Mucosa of descending colon (tissue), 3 donors: ENCODE data around the gene PLCE1. TPM values are rescaled to one million over a fixed set of nuclear protein-coding genes. Genes with fewer than 3 reads are reported as not detected.

Experiments
- ATAC-seq: fragments of 200-7000 bp; cut with Tn5 transposase; one replicate; pipeline ENCODE4 v1.9.1; 2020; ENCODE audit warnings: mild to moderate bottlenecking, moderate library complexity
- DNase-seq, 3 donors: peaks; one replicate each; pipeline ENCODE4 v3.0.0-alpha.2; 2020
- H3K36me3 ChIP-seq: fragments of 200-600 bp; one replicate; pipeline ENCODE4 v1.8.0; 2021; ENCODE audit warnings: low read depth, mild to moderate bottlenecking
- H3K4me1 ChIP-seq: fragments of 200-600 bp; one replicate; pipeline ENCODE4 v1.8.0; 2021; ENCODE audit warnings: low read depth, mild to moderate bottlenecking
- H3K4me3 ChIP-seq: fragments of 200-600 bp; one replicate; pipeline ENCODE4 v1.8.0; 2021; ENCODE audit warnings: mild to moderate bottlenecking
- H3K9me3 ChIP-seq: fragments of 200-600 bp; one replicate; pipeline ENCODE4 v1.8.0; 2021; ENCODE audit warnings: mild to moderate bottlenecking
- CTCF ChIP-seq: fragments of 200-600 bp; IDR thresholded peaks from one replicate; pipeline ENCODE4 v1.8.0; 2022; ENCODE audit warnings: antibody characterized with exemption, mild to moderate bottlenecking
- intact Hi-C, 2 donors: fragments of 100-400 bp; cut with DNase I in 1 of 2; cut with micrococcal nuclease in 1 of 2; formaldehyde crosslinking; loops; one replicate each; pipeline versions ENCODE4 v1.11.0 to v1.11.1; 2022; cut with DNase I, micrococcal nuclease
- total RNA-seq, 3 donors: library from RNA; stranded (reverse); fragmentation: NEBNext Ultra II Directional in 2 of 3; extraction: Animal tissue kit (Norgen Biotek cat#: 25700) in 2 of 3; gene quantifications; one replicate each; pipeline versions ENCODE4 v1.2.1 to v1.2.4, GENCODE V29; 2021 to 2023
- donor health status: DM: no; HTN: no; CAD: no; lungs with moderate emphysema.
- donor health status: DM: no; HTN: no; CAD: no.
- donor health status: DM: no; HTN: yes; CAD: no.

Gene PLCE1
- total RNA-seq, 3 donors from 2014 or later: 36.1 to 68.9 (median 39.3) TPM

- intact Hi-C loops: no loop called here
- Histone ChIP-seq H3K9me3 (no peaks in the 10 kb centered on the region), H3K4me3 (no peak overlapping the region), H3K36me3 (no peaks in the 10 kb centered on the region), H3K4me1 (peaks cover 6% of the 10 kb centered on the region)
- no peak for TF ChIP-seq CTCF
- DNase-seq: no peak
- no peak for ATAC-seq
Observed at GRCh38 chr10:94011296-94011695, 17.6 kb downstream of the PLCE1 start.

- Histone ChIP-seq H3K36me3 (no peaks in the 10 kb centered on the region), H3K4me1 (no peaks in the 10 kb centered on the region), H3K4me3 (no peak overlapping the region), H3K9me3 (no peaks in the 10 kb centered on the region)
- intact Hi-C loops: no loop called here
- no peak for DNase-seq
- no peak for TF ChIP-seq CTCF
- no peak for ATAC-seq
Observed at GRCh38 chr10:94012834-94013233, 19.1 kb downstream of the PLCE1 start.

DNA sequence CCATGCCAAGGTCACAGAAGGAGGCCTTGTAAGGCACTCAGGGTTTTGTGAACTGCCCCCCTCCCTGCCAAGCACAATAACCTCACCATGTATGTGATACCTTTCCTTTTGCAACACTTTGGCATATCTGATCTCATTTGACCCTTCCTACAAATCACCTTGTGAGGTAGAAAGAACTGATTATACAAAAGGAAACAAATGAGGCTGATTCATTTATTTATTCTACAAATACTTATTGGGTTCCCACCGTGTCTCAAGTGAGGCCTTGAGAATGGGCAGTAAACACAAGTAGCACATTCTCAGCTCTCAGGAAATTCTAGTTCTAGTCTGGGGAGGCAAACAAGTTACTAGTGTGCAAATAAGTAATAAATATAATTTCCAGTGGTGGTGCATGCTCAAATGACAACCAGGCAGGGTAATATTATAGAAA is 19.6 kb downstream of the PLCE1 start:
- ATAC-seq: no peak
- no peak for TF ChIP-seq CTCF
- Histone ChIP-seq H3K4me3 (no peak overlapping the region), H3K4me1 (peaks cover 2% of the 10 kb centered on the region), H3K9me3 (no peaks in the 10 kb centered on the region), H3K36me3 (no peaks in the 10 kb centered on the region)
- DNase-seq: no peak
- intact Hi-C loops: no loop called here

GRCh38 chr10:94014304-94014703 is 20.6 kb downstream of the PLCE1 start:
- Histone ChIP-seq H3K9me3 (no peaks in the 10 kb centered on the region), H3K4me1 (peaks cover 4% of the 10 kb centered on the region), H3K36me3 (no peaks in the 10 kb centered on the region), H3K4me3 (no peak overlapping the region)
- ATAC-seq: no peak
- no peak for TF ChIP-seq CTCF
- no peak for DNase-seq
- intact Hi-C loops: no loop called here

GRCh38 chr10:94016727-94017714 is 23.3 kb downstream of the PLCE1 start:
- Histone ChIP-seq H3K4me1 (peaks cover 4% of the 10 kb centered on the region), H3K4me3 (no peak overlapping the region), H3K9me3 (no peaks in the 10 kb centered on the region), H3K36me3 (no peaks in the 10 kb centered on the region)
- DNase-seq (no peak), ATAC-seq (no peak)
- intact Hi-C loops: no loop called here
- TF ChIP-seq CTCF: no peak
